GM23338 (cell line): Measurements from ENCODE around the gene DAPK2.

Experiments used
- CREB1 ChIP-seq: fragments of 250-450 bp; sonication (Bioruptor Pico); IDR thresholded peaks from 2 replicates; pipeline ENCODE4 v1.5.0; 2020; ENCODE audit warnings: low read depth, mild to moderate bottlenecking, moderate library complexity
- CTCF ChIP-seq, 2 experiments: fragments of 200-600 bp in 1 of 2; sonication (generic) in 1 of 2; conservative IDR thresholded peaks; 2 replicates each; pipeline versions ENCODE4 v1.5.1 to v1.6.1; 2016 to 2017; ENCODE audit warnings: antibody characterized with exemption in 2 of 2, low read depth in 2 of 2, mild to moderate bottlenecking in 2 of 2, moderate library complexity in 1 of 2
- ETS1 ChIP-seq: IDR thresholded peaks from 2 replicates; pipeline ENCODE4 v1.6.1; 2016; ENCODE audit warnings: antibody characterized with exemption
- EZH2 ChIP-seq: fragments of 200-600 bp; sonication (generic); IDR thresholded peaks from one replicate; pipeline ENCODE4 v1.8.0; 2017; ENCODE audit warnings: antibody characterized with exemption, mild to moderate bottlenecking, low read depth; ENCODE audit not compliant: unreplicated experiment
- EZH2phosphoT487 ChIP-seq: fragments of 200-600 bp; sonication (generic); IDR thresholded peaks from one replicate; pipeline ENCODE4 v1.8.1; 2018; ENCODE audit warnings: antibody characterized with exemption; ENCODE audit not compliant: unreplicated experiment
- JUNB ChIP-seq: IDR thresholded peaks from one replicate; pipeline ENCODE4 v1.6.1; 2016; ENCODE audit warnings: antibody characterized with exemption; ENCODE audit not compliant: unreplicated experiment
- POLR2AphosphoS5 ChIP-seq: IDR thresholded peaks from 2 replicates; pipeline ENCODE4 v1.6.1; 2016; ENCODE audit warnings: antibody characterized with exemption, low read depth
- REST ChIP-seq: IDR thresholded peaks from one replicate; pipeline ENCODE4 v1.6.1; 2018; ENCODE audit warnings: antibody characterized with exemption; ENCODE audit not compliant: unreplicated experiment
- STAT1 ChIP-seq: IDR thresholded peaks from one replicate; pipeline ENCODE4 v1.6.1; 2016; ENCODE audit warnings: antibody characterized with exemption; ENCODE audit not compliant: unreplicated experiment
- ZNF114 ChIP-seq: fragments of 250-450 bp; sonication (Bioruptor Pico); IDR thresholded peaks from 2 replicates; pipeline ENCODE4 v1.5.0; 2020; ENCODE audit warnings: mild to moderate bottlenecking, moderate library complexity
- ZNF331 ChIP-seq: fragments of 250-450 bp; sonication (Bioruptor Pico); IDR thresholded peaks from 2 replicates; pipeline ENCODE4 v1.5.0; 2020; ENCODE audit warnings: low read depth, mild to moderate bottlenecking, moderate library complexity

- no peak for TF ChIP-seq CTCF (conservative IDR thresholded peaks at IDR 0.05; ENCODE audit: low read depth in 2 of 2)
- no peak for TF ChIP-seq EZH2
- no peak for TF ChIP-seq JUNB
- no peak for TF ChIP-seq ZNF114 (CRISPR knock-in tag)
- no peak for TF ChIP-seq REST
- no peak for TF ChIP-seq POLR2AphosphoS5
- no peak for TF ChIP-seq EZH2phosphoT487
- no peak for TF ChIP-seq ETS1
- no peak for TF ChIP-seq CREB1
- no peak for TF ChIP-seq STAT1
- no peak for TF ChIP-seq ZNF331
Observed at GRCh38 chr15:63987796-63988378, 58.4 kb downstream of the DAPK2 start.
